Gastrocnemius medialis (tissue), 4 donors: ENCODE results near the gene SART3.

ENCODE experiments used
- POLR2A ChIP-seq, 2 donors: fragments of 450-650 bp; IDR thresholded peaks; one replicate each; pipeline ENCODE4 v1.6.1; 2017; ENCODE audit warnings: antibody characterized with exemption in 2 of 2, mild to moderate bottlenecking in 2 of 2, moderate library complexity in 2 of 2
- TF ChIP-seq, protein P1 (sequence below), 5 experiments: fragments of 450-650 bp in 3 of 5; fragments of 200-600 bp in 2 of 5; sonication (generic) in 2 of 5; IDR thresholded peaks in 4 of 5; conservative IDR thresholded peaks in 1 of 5; 1 replicate in 4 of 5; 2 replicates in 1 of 5; pipeline ENCODE4 v1.5.1; 2016 to 2019; ENCODE audit warnings: antibody characterized with exemption in 5 of 5, mild to moderate bottlenecking in 3 of 5, moderate library complexity in 3 of 5

DNA sequence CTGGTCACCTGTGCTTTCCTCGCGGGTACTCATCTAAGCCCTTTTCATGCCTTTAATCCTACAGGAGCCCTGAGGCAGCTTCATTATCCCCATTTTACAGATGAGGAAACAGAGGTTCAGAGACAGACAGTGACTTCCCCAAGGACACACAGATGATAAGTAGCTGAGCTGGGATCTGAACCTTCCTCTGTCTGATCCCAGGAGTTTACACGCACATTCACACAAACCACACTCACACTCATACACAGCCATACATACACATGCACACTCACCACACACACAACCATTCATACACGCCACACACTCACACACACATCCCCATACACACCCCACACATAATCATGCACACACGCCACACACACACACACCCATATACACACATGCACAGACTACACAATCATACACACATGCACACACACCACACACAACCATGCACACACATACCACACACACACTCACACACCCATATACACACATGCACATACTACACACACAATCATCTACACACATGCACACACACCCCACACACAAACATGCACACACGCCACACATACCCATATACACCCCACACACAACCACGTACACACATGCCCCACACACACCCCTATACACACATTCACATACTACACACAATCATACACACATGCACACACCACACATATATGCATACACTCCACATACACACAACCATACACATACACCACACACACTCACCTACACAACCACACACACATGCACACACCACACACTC lies 34.2 kb upstream of the SART3 start:
- TF ChIP-seq, protein P1, sequence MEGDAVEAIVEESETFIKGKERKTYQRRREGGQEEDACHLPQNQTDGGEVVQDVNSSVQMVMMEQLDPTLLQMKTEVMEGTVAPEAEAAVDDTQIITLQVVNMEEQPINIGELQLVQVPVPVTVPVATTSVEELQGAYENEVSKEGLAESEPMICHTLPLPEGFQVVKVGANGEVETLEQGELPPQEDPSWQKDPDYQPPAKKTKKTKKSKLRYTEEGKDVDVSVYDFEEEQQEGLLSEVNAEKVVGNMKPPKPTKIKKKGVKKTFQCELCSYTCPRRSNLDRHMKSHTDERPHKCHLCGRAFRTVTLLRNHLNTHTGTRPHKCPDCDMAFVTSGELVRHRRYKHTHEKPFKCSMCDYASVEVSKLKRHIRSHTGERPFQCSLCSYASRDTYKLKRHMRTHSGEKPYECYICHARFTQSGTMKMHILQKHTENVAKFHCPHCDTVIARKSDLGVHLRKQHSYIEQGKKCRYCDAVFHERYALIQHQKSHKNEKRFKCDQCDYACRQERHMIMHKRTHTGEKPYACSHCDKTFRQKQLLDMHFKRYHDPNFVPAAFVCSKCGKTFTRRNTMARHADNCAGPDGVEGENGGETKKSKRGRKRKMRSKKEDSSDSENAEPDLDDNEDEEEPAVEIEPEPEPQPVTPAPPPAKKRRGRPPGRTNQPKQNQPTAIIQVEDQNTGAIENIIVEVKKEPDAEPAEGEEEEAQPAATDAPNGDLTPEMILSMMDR (IDR thresholded peaks at IDR 0.05 in 4 of 5, conservative IDR thresholded peaks at IDR 0.05 in 1 of 5), result no peak
- TF ChIP-seq POLR2A (IDR thresholded peaks at IDR 0.05), result no peak
